Raji (cell line): ENCODE measurements around the gene LIPT2.

Experiments
- POLR2A ChIP-seq: IDR thresholded peaks from 2 replicates; pipeline ENCODE4 v1.6.1; 2011; ENCODE audit warnings: low read depth, low read length, control low read depth; ENCODE audit not compliant: insufficient read depth

The LIPT2 gene

GRCh38 chr11:74492974-74493790 is at the start of gene LIPT2:
TSS of gene LIPT2 (minus strand) at chr11:74493724. CDS start at chr11:74493703, 21 bp downstream.
- peak; percentile 88 for TF ChIP-seq POLR2A

- TF ChIP-seq POLR2A = no peak
These were observed 47.9 kb upstream of the LIPT2 start for GRCh38 chr11:74541466-74541865.

GRCh38 chr11:74540270-74540669 is 46.7 kb upstream of the LIPT2 start:
- no peak for TF ChIP-seq POLR2A

GRCh38 chr11:74538680-74539079 is 45.2 kb upstream of the LIPT2 start:
- TF ChIP-seq POLR2A = no peak

- TF ChIP-seq POLR2A = no peak
These were observed 42.0 kb upstream of the LIPT2 start for GRCh38 chr11:74535371-74536160.

- TF ChIP-seq POLR2A = no peak
These were observed 40.9 kb upstream of the LIPT2 start for GRCh38 chr11:74534216-74534945.

- no peak for TF ChIP-seq POLR2A
These were observed 39.9 kb upstream of the LIPT2 start for GRCh38 chr11:74533421-74533820.

- no peak for TF ChIP-seq POLR2A
These were observed 39.1 kb upstream of the LIPT2 start for GRCh38 chr11:74532501-74533246.

GRCh38 chr11:74524978-74525377 is 31.5 kb upstream of the LIPT2 start:
- no peak for TF ChIP-seq POLR2A

- no peak for TF ChIP-seq POLR2A
These were observed 31.0 kb upstream of the LIPT2 start for GRCh38 chr11:74524501-74524900.

- TF ChIP-seq POLR2A = no peak
These were observed 29.3 kb upstream of the LIPT2 start for GRCh38 chr11:74522776-74523175.

GRCh38 chr11:74521666-74522252 is 28.2 kb upstream of the LIPT2 start:
- TF ChIP-seq POLR2A = no peak

- TF ChIP-seq POLR2A = no peak
These were observed 27.6 kb upstream of the LIPT2 start for GRCh38 chr11:74520927-74521665.

GRCh38 chr11:74520316-74520715 is 26.8 kb upstream of the LIPT2 start:
- TF ChIP-seq POLR2A = no peak
